WTC11 (cell line): Measurements from ENCODE around the gene PCDHGC5.

Experiments
- ARID4B ChIP-seq: sonication (generic); formaldehyde crosslinking; IDR thresholded peaks from 2 replicates; pipeline ENCODE4 v1.8.0; 2023; ENCODE audit warnings: missing genetic modification reagents, mild to moderate bottlenecking, borderline replicate concordance
- CTCF ChIP-seq: fragments of 200-600 bp; IDR thresholded peaks from 2 replicates; pipeline ENCODE4 v1.8.0; 2022; ENCODE audit warnings: antibody characterized with exemption
- E2F4 ChIP-seq: sonication (generic); formaldehyde crosslinking; IDR thresholded peaks from 2 replicates; pipeline ENCODE4 v1.8.1; 2022; ENCODE audit warnings: low read depth, mild to moderate bottlenecking, moderate library complexity, missing genetic modification reagents, borderline replicate concordance
- ERG ChIP-seq: fragments of 250-450 bp; sonication (Bioruptor Pico); IDR thresholded peaks from 2 replicates; pipeline ENCODE4 v1.8.0; 2021; ENCODE audit warnings: mild to moderate bottlenecking
- FOXK1 ChIP-seq: sonication (generic); formaldehyde crosslinking; IDR thresholded peaks from 2 replicates; pipeline ENCODE4 v1.8.0; 2022; ENCODE audit warnings: mild to moderate bottlenecking, moderate library complexity, missing genetic modification reagents
- FOXP1 ChIP-seq: sonication (generic); formaldehyde crosslinking; IDR thresholded peaks from 2 replicates; pipeline ENCODE4 v1.8.0; 2022; ENCODE audit warnings: missing genetic modification reagents, mild to moderate bottlenecking, moderate library complexity, borderline replicate concordance
- GABPB1 ChIP-seq: sonication (generic); formaldehyde crosslinking; IDR thresholded peaks from 2 replicates; pipeline ENCODE4 v1.8.1; 2023; ENCODE audit warnings: mild to moderate bottlenecking, missing genetic modification reagents
- MAX ChIP-seq: sonication (generic); formaldehyde crosslinking; IDR thresholded peaks from 2 replicates; pipeline ENCODE4 v1.8.0; 2022; ENCODE audit warnings: mild to moderate bottlenecking, missing genetic modification reagents
- MXD4 ChIP-seq: fragments of 250-450 bp; sonication (Bioruptor Pico); IDR thresholded peaks from 2 replicates; pipeline ENCODE4 v1.8.0; 2021; ENCODE audit warnings: mild to moderate bottlenecking, moderate library complexity, borderline replicate concordance
- PREB ChIP-seq: sonication (generic); formaldehyde crosslinking; IDR thresholded peaks from 2 replicates; pipeline ENCODE4 v1.8.1; 2022; ENCODE audit warnings: mild to moderate bottlenecking, missing genetic modification reagents, moderate library complexity, borderline replicate concordance
- ZNF396 ChIP-seq: fragments of 250-450 bp; sonication (Bioruptor Pico); IDR thresholded peaks from 2 replicates; pipeline ENCODE4 v1.8.0; 2021; ENCODE audit warnings: mild to moderate bottlenecking, moderate library complexity, borderline replicate concordance

- no peak for TF ChIP-seq CTCF
- no peak for TF ChIP-seq ERG (CRISPR knock-in tag)
- no peak for TF ChIP-seq FOXK1 (CRISPR knock-in tag)
- no peak for TF ChIP-seq E2F4 (CRISPR knock-in tag)
- no peak for TF ChIP-seq MAX (CRISPR knock-in tag)
- no peak for TF ChIP-seq GABPB1 (CRISPR knock-in tag)
- TF ChIP-seq ZNF396 (CRISPR knock-in tag) = no peak
- no peak for TF ChIP-seq FOXP1 (CRISPR knock-in tag)
- no peak for TF ChIP-seq PREB (CRISPR knock-in tag)
- TF ChIP-seq ARID4B (CRISPR knock-in tag) = no peak
- no peak for TF ChIP-seq MXD4 (CRISPR knock-in tag)
These were observed 2.7 kb downstream of the PCDHGC5 start for GRCh38 chr5:141491323-141492167.
